D721Med (cell line): ENCODE measurements around the gene TBC1D23.
"Not testable (repeated sequence)": the region's sequence is repeated elsewhere in the genome, so short reads cannot be mapped to it uniquely, and the experiment has no call there.

Experiments
- DNase-seq: peaks from one replicate; pipeline ENCODE4 v3.0.0; 2011; ENCODE audit warnings: low spot score; ENCODE audit not compliant: insufficient read length
- FAIRE-seq: peaks from 2 replicates; lab custom pipeline; 2011; peaks lifted over from hg19 to GRCh38; lab: Jason Lieb, UNC
- TF ChIP-seq, protein P1 (sequence below): IDR thresholded peaks from 2 replicates; pipeline ENCODE4 v1.5.1; 2012; ENCODE audit warnings: mild to moderate bottlenecking, control low read depth; ENCODE audit not compliant: insufficient read depth; ENCODE audit errors: missing control alignments

TBC1D23 gene

DNA sequence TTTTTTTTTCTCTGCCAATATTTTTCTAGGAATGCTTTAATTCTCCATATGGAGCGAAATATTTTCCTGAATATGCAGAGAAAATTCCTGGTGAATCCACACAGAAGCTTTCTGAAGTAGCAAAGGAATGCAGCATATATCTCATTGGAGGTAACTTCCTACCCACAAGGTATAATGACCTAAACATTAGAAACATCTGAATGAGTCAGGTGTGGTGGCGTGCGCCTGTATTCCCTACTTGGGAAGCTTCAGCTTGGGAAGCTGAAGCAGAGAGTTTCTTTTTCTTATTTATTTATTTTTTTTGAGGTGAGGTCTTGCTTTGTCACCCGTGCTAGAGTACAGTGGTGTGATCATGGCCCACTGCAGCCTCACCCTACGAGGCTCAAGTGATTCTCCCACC is 79.0 kb downstream of the TBC1D23 start:
- DNase-seq (no peak), FAIRE-seq (no peak)
- TF ChIP-seq, protein P1, sequence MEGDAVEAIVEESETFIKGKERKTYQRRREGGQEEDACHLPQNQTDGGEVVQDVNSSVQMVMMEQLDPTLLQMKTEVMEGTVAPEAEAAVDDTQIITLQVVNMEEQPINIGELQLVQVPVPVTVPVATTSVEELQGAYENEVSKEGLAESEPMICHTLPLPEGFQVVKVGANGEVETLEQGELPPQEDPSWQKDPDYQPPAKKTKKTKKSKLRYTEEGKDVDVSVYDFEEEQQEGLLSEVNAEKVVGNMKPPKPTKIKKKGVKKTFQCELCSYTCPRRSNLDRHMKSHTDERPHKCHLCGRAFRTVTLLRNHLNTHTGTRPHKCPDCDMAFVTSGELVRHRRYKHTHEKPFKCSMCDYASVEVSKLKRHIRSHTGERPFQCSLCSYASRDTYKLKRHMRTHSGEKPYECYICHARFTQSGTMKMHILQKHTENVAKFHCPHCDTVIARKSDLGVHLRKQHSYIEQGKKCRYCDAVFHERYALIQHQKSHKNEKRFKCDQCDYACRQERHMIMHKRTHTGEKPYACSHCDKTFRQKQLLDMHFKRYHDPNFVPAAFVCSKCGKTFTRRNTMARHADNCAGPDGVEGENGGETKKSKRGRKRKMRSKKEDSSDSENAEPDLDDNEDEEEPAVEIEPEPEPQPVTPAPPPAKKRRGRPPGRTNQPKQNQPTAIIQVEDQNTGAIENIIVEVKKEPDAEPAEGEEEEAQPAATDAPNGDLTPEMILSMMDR: no peak

DNA sequence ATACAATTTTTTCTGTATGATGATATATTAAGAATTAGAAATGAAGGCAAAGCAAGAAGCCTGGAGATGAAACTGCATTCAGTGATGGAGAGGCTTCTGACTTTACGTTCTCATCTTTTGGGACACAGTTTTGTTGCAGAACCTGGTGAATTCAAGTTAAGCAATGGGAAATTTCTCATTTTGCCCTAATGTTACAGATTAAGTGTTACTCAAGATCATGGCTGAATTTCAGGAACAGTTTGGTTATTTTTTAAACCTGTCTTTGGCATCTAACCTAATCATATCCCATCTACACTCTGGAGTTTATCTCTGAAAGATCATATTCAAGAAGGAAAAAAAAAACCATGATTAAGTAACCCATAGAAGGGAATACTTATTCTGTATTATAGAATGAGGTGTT is 79.7 kb downstream of the TBC1D23 start:
- TF ChIP-seq, protein P1: no peak
- DNase-seq: no peak
- FAIRE-seq: no peak

DNA sequence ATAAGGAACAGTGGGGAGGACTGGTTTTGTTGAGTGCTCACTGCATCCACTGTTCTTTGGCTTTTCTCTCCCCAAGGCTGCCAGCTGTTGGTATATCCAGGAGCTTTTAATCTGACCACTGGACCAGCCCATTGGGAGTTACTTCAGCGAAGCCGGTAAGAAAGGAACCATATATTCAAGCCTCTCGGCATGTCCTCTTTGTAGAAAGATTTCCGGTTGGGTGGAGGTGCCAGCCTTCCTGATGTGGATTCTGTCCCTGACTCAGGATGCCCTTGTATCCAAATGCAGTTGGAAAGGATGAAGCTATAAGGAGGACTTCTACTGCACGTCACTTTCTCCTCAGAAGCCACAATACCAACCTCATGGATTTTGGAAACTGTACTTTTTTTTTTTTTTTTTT is 87.9 kb downstream of the TBC1D23 start:
- TF ChIP-seq, protein P1: no peak
- no peak for DNase-seq
- FAIRE-seq: no peak

DNA sequence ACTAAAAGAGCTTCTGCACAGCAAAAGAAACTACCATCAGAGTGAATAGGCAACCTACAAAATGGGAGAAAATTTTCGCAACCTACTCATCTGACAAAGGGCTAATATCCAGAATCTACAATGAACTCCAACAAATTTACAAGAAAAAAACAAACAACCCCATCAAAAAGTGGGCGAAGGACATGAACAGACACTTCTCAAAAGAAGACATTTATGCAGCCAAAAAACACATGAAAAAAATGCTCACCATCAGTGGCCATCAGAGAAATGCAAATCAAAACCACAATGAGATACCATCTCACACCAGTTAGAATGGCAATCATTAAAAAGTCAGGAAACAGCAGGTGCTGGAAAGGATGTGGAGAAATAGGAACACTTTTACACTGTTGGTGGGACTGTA is 91.0 kb downstream of the TBC1D23 start:
- FAIRE-seq, DNase-seq: not testable (repeated sequence)

DNA sequence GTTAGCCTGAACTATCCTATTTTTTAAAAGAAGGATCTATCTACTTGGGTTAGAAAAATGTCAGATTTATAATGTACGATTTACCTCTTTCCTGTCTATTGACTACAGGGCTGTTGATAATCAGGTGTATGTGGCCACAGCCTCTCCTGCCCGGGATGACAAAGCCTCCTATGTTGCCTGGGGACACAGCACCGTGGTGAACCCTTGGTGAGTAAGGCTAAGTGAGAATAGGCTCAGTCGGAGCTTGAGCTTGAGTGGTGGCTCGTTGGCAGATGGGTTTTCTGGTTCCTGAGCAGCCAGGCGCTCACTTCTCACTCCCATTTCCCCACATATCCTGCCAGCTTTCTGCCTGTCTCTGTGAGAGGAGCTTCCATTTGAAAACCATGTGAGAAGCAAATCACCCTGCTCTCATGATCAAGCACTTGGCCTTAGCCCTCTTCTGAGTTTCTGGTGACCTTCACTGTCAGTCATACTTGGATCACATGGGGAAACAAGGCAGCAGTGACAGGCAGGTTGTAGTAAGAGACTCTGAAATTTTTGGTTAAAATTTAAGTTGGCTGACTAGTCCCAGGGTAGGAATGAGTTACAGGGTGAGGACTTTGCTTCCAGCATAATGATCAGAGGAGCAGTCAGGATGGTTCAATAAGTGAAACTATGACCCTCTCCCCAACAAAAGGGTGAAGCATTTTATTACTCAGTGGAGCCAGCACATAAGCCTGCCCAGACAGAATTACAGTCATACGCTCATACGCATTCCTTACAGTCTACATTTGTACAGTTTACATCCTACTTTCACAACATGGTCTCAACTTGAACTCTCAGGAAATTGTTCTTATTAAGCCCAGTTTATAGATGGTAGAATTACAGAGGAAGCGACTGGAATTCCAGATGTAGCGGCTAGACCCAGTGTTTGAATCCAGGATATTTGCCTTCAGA is 91.8 kb downstream of the TBC1D23 start:
- TF ChIP-seq, protein P1: no peak
- no peak for FAIRE-seq
- no peak for DNase-seq

DNA sequence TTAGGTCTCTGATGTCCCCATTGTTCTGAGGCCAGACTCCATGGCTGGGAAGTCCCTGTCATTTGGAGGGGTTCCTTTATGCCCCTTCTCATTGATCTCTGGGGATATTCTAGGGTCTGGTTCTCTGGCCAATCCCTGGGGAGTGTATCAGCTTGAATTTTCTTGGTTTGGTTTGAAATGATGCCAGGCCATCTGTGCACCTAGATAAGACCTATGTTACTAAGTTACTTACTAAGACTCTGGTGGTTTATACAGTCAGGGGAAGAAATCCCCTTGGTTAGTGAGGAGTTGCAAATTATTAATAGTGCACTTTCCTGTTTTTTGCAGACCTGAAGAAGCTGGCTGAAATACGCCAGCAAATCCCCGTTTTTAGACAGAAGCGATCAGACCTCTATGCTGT is 94.1 kb downstream of the TBC1D23 start:
- no peak for DNase-seq
- TF ChIP-seq, protein P1: no peak

DNA sequence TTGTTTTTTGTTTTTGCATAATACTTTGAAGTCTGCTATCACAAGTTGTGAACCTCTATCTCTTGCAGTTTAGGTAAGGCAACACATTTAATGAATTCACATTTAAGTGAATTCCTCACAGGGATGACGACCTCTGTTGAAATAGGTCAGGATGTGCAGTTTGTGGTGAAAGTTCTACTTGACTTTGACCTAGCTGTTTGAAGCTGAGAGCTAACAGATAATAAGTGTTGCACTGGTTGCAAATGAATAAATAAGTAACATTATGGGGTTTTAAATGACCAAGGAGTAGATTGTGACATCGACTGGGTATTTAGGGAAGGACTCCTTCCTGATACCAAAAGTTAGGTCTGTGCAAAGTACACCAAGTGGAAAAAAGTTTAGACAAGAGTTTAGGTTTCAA is 97.6 kb downstream of the TBC1D23 start:
- DNase-seq (no peak), FAIRE-seq (no peak)
- TF ChIP-seq, protein P1: no peak

More for the DNA sequence above, 94.1 kb downstream of the TBC1D23 start:
- no peak for FAIRE-seq
